ENCODE data around the gene GPR146.

DNA sequence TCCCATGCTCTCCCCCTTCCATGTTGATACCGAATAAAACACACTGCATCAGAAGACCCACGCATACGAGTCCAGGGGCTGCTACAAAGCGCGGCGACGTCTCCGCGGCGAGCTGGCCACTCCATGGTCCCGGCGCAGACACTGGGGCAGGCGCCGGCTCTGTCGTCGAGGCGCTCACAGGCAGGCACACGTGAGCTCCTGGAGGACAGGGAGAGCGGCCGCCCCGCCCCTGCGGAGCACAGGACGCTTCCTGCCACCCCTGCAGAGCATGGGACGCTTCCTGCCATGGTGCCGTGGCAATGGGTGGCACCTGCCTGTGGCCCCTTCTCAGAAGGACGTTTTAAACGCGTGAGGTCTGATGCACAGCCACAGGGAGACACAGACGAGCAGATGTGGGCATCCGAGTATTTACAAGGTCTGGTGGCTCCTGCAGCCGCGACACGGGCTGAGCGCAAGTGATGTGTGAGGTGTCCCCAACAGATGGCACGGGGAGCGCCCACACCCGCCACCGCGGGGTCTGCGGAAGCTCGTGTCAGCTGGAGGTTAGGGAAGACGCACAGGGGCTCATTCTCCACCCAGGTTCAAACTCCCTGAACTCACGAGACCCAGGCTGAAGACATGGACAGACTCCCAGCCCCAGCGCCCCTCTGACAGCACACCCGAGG lies 21.4 kb upstream of the GPR146 start:
- TF ChIP-seq CTCF (IDR thresholded peaks at IDR 0.05; ENCODE audit: insufficient read depth, low read length, poor library complexity, severe bottlenecking) (no peak), EZH2phosphoT487 (conservative IDR thresholded peaks at IDR 0.05; ENCODE audit: low read length) (no peak)
